Frontal cortex (tissue), 4 donors: ENCODE measurements around the gene SVOP. TPM values are rescaled to one million over a fixed set of nuclear protein-coding genes. Genes with fewer than 3 reads are reported as not detected.
"Not testable (repeated sequence)": the region's sequence is repeated elsewhere in the genome, so short reads cannot be mapped to it uniquely, and the experiment has no call there.

Experiments
- DNase-seq, 2 donors: peaks; one replicate each; pipeline ENCODE4 v3.0.0; 2012; ENCODE audit warnings: low spot score in 2 of 2
- FAIRE-seq: peaks from 2 replicates; lab custom pipeline; 2012; peaks lifted over from hg19 to GRCh38; lab: Jason Lieb, UNC
- total RNA-seq: library from RNA; depleted of rRNA; stranded (reverse); fragments of >200 nt; gene quantifications from one replicate; pipeline ENCODE4 v1.2.3, GENCODE V29; 2014
- donor health status: control.
- donor health status: control.
- donor health status: control.

The SVOP gene
- total RNA-seq, 1 donor from 2014 or later = 40.8 TPM

DNA sequence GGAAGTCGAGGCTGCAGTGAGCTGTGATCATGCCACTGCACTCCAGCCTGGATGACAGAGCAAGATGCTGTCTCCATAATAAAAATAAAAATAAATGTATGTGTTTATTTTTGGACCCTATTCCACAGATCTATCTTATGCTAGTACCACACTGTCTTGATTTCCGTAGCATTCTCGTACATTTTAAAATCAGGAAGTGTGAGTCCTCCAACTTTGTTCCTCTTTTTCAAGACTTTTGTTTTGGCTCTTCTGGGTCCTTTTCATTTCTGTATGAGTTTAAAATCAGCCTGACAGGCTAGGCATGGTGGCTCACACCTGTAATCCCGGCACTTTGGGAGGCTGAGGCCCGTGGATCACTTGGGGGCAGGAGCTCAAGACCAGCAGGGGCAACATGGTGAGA, 115.1 kb downstream of the SVOP start:
- FAIRE-seq = no peak

DNA sequence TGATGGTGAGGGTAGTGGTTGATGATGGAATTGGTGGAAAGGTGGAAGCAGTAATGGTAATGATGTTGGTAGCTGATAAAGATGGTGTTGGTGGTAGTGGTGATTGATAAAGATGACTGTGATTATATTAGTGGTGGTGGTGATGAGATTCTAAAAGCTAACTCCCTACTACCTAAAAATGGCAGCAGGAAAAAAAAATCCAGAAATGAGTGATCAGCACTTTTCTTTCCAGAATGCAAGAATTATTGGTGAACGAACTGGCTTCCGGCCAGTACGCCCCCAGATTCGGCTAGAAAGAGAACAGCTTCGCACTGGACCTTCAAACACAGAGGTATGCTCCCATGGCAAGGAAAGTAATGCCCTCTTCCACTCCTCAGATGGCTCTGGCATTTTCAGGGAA, 121.7 kb downstream of the SVOP start:
- DNase-seq = no peak
- FAIRE-seq = no peak

More for the DNA sequence above, 115.1 kb downstream of the SVOP start:
- DNase-seq = no peak

DNA sequence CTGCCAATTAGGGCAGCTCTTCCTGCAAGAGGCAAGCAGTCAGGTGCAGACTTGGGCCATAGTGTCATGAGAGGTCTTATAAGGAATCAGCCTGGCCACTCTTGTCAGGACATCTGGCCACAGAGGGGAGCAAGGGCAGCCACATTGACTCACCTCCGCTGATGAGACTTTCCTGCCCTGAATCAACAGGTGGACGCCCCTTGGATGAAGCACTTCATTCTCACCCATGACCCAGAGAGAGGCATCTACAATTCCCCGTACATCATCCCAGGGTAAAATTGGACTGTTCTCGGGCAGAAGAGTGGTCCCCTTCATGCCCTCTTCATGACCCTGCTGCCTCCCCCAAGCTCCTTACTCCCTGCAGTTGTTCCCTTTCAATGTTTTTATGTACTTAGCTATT, 124.1 kb downstream of the SVOP start:
- DNase-seq (no peak), FAIRE-seq (no peak)

DNA sequence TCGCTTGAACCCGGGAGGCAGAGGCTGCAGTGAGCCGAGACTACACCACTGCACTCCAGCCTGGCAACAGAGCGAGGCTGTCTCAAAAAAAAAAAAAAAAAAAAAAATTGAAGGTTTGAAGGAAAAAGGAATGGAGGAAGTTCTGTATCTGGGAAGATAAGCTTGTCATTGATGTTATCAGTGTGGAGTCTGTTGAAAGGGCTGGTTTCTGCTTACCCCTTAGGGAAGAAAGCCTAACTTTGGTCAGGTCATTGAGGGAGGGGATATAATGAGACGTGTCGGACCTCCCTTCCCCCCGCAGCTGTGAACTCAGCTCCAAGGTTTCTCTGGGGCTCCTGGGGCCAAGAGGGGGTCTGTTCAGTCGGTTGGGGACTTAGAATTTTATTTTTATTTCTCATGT, 124.5 kb downstream of the SVOP start:
- DNase-seq (no peak), FAIRE-seq (no peak)

DNA sequence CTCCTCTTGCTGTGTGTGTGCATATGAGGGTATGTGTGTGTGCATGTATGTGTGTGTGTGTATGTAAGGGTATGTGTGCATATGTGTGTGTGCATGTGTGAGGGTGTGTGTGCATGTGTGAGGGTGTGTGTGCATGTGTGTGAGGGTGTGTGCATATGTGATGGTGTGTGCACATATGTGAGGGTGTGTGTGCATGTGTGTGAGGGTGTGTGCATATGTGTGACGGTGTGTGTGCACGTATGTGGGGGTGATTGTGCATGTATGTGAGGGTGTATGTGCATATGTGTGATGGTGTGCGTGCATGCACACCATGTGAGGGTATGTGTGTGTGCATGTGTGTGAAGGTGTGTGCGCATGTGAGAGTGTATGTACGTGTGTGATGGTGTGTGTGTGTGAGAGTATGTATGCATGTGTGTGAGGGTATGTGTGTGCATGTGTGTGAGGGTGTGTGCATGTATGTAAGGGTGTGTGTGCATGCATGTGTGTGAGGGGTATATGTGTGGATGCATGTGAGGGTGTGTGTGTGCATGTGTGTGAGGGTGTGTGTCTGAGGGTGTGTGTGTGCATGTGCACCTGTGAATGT, 125.6 kb downstream of the SVOP start:
- FAIRE-seq (no peak), DNase-seq (no peak)

DNA sequence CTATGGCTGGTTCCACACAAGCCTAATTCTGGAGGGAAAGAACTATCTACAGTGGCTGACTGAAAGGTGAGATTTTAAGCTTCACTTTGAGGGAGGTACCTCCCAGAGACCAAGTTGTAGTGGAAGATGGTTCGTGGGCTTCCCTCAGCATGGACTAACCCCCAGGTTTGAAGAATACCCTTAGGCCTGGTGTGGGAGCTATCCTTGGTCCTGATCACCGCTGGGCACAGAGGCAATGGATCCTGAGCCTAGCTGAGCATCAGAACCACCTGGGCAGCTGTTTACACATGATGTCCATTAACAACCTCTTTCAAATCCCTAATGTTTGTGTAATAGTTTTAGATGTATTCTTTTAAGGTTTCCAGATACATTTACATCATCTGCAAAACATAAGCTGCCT, 130.7 kb downstream of the SVOP start:
- DNase-seq = no peak
- FAIRE-seq = no peak

DNA sequence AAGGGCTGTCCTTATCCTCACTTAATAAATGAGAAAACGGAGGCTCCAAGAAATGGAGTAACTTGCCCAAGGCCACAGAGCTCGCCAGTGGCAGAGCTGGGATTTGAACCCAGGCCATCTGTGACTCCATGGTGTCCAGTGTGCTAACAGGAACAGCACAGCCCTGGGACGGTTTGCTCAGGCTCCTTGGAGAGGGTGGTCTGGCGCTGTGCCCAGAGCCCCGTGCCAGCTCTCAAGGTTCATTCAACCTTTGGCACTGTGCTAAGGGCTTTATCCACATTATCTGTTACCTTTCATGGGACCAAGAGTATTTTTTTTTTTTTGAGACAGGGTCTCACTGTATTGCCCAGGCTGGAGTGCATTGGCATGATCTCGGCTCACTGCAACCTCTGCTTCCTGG, 132.8 kb downstream of the SVOP start:
- no peak for DNase-seq
- FAIRE-seq = no peak

DNA sequence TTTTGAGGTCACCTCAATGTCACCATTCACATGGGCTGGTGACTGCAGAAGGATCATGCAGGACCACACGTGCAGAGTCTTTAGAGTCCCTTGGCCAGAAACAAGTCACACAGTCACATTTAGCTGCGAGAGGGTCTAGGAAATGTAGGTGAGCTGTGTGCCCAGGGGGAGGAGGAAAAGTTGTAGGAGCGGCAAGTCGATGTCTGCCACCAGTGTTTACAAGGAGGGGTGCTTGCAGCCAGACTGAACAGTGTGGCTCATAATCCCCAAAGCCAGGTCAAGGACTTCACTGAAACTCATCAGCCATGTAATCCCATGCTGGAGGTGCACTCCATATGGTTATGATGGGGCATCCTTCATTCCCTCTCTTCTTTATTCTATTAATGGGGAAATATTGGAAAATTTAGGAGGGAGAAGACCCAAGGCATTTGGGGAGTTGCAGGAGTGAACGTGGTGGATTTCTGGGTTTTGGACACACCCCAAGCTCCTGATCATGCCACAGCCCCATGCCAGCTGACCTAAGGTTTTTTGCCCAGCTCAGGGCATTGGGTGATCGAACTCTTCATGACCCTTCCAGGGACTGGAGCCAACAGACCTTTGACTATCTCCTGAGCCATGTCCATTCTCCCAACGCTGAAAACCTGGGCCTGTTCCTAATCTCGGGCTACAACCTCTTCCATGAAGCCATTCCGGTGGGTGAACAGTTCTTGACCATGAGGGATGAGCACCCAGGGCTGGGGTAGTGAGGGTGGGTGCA, 133.8 kb downstream of the SVOP start:
- DNase-seq = no peak
- FAIRE-seq = no peak

DNA sequence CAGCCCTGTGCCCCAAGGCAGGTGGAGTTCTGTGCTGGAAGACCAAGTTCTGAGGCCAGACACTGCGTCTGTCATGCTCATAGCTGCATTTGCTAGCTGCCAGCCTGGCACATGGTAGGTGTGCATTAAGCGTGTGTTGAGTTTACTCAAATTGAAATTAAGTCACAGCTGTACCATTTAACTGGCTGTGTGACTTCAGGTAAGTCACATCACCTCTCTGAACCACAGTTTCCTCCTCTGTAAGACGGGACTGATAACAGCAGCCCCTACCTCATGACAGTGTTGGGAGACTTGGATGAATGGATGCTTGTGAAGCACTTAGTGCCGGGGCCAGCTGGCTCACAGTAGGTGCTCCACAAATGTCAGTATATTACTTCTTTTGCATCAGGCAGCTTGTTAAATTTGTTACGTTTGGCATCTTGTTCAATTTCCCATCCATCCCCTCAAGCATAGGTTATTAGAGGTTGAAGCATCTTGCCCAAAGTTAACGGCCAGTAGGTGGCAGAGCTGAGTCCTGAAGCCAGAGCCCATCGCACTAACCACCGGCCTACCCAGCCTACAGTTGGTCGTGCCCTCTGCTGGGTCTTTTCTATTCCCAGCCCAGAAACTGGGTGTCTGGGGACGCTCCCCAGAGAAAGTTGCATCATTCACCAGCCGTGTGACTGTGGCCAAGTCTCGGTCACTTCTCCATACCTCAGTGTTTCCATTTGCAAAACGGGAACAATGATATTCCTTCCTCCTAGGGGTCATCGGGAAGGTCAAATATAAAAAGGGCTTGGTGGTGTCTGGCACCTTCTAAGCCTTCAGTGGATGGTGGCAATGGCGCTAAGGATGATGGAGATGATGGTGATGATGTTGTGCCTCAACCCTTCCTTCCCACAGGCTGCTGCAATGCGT, 136.5 kb downstream of the SVOP start:
- FAIRE-seq (no peak), DNase-seq (no peak)

DNA sequence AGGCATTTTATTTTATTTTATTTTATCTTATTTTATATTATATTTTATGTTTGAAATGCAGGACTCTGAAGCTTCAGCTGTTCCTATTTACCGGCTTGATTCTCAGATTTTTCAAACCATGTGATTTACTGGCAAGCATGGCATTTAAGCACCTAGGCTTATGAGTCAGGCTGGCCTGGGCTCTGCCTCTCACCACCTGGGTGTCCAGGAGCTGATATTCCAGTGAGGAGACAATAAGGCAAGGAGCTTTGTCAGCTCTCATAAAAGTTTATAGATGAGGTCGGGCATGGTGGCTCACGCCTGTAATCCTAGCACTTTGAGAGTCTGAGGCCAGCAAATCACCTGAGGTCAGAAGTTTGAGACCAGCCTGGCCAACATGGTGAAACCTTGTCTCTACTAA, 138.9 kb downstream of the SVOP start:
- DNase-seq (no peak), FAIRE-seq (no peak)

DNA sequence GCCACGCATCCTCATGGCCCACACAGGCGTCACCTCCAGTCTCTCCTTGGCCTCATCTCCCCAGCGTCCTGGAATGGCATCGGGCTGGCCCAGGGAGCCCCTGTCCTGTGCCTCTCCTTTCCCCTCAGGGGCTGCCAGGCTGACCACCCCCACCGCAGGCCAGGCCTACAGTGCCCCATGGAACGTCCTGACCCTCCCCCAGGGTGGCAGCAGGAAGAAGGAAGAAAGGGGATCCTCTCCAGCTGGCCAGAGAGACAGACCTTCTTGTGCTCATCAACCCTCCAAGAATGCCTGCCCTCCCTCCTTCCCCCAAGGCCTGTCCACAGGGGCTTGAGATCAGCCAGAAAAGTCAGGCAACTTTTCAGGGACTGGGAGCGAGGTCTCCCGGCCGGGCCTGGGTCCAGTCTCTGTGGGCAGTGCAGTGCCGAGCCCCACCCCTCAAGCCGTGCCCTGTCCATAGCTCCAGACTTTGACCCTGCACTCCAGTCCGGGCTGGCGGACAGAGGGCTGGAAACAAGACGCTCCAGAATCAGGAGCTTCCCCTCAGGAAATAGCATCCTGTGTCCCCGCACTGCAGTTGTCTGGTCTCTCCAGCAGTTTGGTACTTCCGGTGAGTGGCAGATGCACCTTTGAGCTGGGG, 141.1 kb downstream of the SVOP start, which contains the start of gene DAO:
DAO (plus strand) TSS at position 478 of the 640 bp plus-strand sequence. CDS start 4,915 bp downstream, outside the sequence.
- FAIRE-seq (no peak), DNase-seq (no peak)

DNA sequence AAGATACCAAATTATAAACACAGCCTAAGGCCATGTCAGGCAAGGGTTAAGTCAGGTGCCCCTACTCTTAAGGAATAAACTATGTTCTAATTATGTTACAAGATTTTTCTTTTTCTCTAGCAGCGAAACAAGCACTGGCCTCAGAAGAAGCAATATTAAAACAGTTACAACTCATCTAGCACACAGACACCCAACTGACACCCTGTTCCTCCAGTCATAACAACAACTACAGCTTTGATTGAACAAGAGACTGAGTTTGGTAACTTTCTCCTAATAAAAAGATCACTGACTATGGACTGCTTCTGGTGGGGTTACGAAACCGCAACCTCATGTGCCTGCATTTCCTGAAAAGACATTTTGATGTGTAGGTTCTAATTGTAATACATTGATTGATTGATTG, 144.3 kb downstream of the SVOP start:
- DNase-seq (no peak), FAIRE-seq (no peak)

DNA sequence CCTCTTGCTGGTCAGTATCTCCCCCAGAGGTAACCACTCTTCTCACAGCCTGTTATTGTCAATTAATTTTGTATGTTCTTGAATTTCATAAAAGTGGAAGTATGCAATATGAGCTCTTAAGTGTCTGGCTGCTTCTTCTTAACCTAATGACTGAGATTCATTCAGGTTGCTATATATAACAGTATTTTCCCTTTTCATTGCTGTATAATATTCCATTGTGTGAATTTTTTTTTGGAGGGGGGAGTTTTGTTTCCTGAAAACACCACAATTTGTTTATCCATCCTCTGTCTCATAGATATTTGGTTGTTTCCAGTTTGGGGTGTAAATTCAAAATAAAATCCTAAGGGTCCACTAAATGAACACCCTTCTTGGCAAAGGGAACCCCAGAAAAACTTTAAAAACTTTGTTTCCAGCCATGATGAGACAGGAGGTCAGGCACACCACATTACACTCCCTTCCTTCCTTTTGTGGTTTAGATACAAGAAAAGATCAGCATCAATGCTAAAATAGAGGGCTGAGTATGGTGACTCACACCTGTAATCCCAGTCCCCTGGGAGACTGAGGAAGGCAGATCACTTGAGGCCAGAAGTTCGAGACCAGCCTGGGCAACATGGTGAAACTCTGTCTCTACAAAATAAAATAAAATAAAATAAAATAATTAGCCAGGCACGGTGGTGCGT, 145.0 kb downstream of the SVOP start:
- no peak for FAIRE-seq

DNA sequence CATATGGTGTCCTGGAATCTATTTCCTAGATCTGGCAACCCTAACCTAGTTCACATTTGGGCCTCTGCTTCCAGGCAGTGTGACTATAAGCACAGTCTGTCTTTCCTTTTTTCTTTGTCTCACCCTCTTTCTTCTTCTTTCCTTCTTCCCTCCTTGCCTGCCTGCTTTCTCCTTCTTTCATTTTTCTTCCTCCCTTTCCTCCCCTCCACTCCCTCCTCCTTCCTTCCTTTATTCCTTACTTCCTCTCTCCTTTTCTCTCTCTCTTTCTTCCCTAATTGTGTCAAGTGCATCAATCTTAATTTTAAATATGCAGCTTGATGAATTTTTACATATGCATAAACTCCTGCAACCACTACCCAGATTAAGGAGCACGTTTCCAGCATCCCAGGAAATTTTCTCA, 145.6 kb downstream of the SVOP start:
- no peak for DNase-seq
- FAIRE-seq = no peak

More for the DNA sequence above, 145.0 kb downstream of the SVOP start:
- no peak for DNase-seq

DNA sequence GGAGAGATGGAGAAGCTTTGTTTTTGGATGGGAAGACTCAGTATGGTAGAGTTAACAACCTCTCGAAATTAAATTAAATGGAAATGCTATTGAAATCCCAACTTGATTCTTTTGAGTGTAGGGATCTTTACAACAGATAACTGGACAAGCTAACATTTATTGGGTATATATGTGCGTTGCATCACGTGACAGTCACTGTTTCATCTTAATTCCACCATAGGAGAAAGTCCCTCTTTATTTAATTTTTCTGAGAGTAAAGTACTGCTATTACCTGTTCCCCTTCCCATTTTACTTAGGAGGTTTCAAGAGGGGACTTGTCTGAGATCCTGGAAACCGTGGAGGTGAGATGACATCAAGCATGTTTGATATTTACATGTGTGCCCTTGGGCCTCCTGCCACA, 152.1 kb downstream of the SVOP start:
- FAIRE-seq = no peak
- no peak for DNase-seq

DNA sequence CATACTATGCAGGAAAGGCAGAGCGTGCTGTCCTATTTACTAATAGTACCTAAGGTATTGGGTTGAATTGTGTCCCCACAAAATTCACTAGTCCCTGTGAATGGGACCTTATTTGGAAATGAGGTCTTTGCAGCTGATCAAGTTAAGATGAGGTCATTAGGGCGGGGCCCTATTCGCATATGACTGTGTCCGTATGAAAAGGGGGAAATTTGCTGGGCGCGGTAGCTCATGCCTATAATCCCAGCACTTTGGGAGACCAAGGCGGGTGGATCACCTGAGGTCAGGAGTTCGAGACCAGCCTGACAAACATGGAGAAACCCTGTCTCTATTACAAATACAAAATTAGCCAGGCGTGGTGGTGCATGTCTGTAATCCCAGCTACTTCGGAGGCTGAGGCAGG, 154.8 kb downstream of the SVOP start:
- not testable (repeated sequence) for FAIRE-seq, DNase-seq

DNA sequence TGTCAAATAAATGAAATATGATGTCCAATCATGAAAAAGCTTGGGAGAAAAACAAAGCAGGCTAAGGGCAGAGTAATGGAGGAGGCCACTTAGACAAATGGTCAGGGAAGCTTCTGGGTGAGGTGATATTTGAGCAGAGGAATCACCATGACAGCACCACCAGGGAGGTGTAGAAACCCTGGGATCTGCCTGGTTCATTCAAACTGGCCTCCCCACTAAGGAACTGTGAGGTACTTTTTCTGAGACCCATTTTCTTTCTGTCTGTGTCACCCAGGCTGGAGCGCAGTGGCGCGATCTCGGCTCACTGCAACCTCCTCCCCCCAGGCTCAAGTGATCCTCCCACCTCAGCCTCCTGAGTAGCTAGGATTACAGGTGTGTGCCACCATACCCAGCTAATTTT, 155.7 kb downstream of the SVOP start:
- FAIRE-seq = no peak

DNA sequence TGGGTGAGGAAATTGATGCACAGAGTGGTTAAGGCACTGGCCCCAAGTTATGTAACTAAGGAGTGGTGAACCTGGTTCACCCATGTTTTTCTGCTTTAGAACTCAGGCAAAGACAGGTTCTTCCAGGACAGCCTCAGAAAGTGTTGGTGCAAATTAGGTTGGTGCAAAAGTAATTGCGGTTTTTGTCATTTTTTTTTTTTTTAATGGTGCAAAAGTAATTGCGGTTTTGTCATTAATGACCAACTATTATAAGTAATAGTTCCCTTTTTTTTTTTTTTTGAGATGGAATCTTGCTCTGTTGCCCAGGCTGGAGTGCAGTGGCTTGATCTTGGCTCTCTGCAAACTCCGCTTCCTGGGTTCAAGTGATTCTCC, 158.3 kb downstream of the SVOP start:
- FAIRE-seq (no peak), DNase-seq (no peak)

More for the DNA sequence above, 155.7 kb downstream of the SVOP start:
- no peak for DNase-seq

DNA sequence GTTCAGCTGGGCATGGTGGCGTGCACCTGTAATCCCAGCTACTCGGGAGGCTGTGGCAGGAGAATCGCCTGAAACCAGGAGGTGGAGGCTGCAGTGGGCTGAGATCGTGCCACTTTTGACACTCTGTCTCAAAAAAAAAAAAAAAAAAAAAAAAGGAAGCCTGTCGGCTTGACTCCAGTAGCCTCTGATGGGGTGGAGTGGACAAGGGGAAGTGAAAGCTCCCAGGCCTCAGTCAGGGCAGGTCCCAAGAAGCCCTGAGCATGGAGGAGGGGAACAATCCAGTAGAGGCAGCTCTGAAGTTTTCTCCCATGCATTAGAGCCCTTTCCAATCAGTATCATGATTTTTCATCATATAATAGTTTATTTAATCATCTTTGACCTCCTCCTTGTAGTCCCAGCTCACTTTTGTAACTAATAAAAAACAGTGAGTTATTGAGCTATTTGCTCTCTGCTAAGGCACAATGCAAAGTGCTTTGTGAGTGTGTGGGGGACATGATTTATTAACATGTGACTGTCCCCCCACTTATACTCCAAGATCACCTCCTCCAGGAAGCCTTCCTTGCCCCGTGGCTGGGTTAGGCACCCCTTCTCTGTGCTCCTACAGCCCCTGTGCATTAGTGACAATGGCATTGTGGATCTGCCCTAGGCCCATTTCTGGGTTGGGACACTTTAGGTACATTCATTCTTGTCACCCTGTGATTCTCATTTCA, 158.8 kb downstream of the SVOP start:
- FAIRE-seq (no peak), DNase-seq (no peak)
